H1 (cell line): ENCODE results near the gene PAWR. TPM values are rescaled to one million over a fixed set of nuclear protein-coding genes. Genes with fewer than 3 reads are reported as not detected.

Experiments used
- CTCF ChIA-PET: fragments of 300-600 bp; sonication (Branson Sonifier 250); formaldehyde crosslinking; loops from one replicate; lab custom pipeline; 2021; ENCODE audit not compliant: partially characterized antibody; lab: Charles Lee
- POLR2A ChIA-PET: fragments of 300-600 bp; sonication (Branson Sonifier 250); formaldehyde crosslinking; loops from one replicate; lab custom pipeline; 2021; ENCODE audit warnings: inconsistent platforms; ENCODE audit not compliant: partially characterized antibody; lab: Charles Lee
- DNase-seq, 2 experiments: peaks; one replicate each; pipeline versions ENCODE4 v3.0.0 to v3.0.0-alpha.2; 2010 to 2022; ENCODE audit warnings: low spot score in 2 of 2, low read depth in 1 of 2, mixed read lengths in 1 of 2
- FAIRE-seq: peaks from 2 replicates; lab custom pipeline; 2011; peaks lifted over from hg19 to GRCh38; lab: Jason Lieb, UNC
- H2AFZ ChIP-seq: 2 replicates; pipeline ENCODE4 v1.8.1; 2012; ENCODE audit warnings: low read length, inconsistent platforms
- H2AK5ac ChIP-seq: 2 replicates; pipeline ENCODE4 v1.6.1; 2013; ENCODE audit warnings: low read depth, low read length
- H2BK120ac ChIP-seq: replicated peaks from 2 replicates; pipeline ENCODE3; 2013; ENCODE audit warnings: low read depth, low read length, inconsistent platforms
- H2BK12ac ChIP-seq: 2 replicates; pipeline ENCODE4 v1.6.1; 2013; ENCODE audit warnings: low read depth, low read length
- H2BK15ac ChIP-seq: 2 replicates; pipeline ENCODE4 v1.6.1; 2013; ENCODE audit warnings: low read length
- H2BK20ac ChIP-seq: 2 replicates; pipeline ENCODE4 v1.6.1; 2013; ENCODE audit warnings: low read length
- H2BK5ac ChIP-seq: 2 replicates; pipeline ENCODE4 v1.6.1; 2013; ENCODE audit warnings: low read depth, low read length
- H3K14ac ChIP-seq: 2 replicates; pipeline ENCODE4 v1.6.1; 2013; ENCODE audit warnings: inconsistent platforms; ENCODE audit not compliant: insufficient read length
- H3K18ac ChIP-seq: 2 replicates; pipeline ENCODE4 v1.6.1; 2013; ENCODE audit warnings: low read length; ENCODE audit errors: extremely low read depth
- H3K23ac ChIP-seq: 2 replicates; pipeline ENCODE4 v1.6.1; 2013; ENCODE audit warnings: inconsistent platforms; ENCODE audit not compliant: insufficient read length
- H3K23me2 ChIP-seq: 2 replicates; pipeline ENCODE4 v1.6.1; 2013; ENCODE audit warnings: low read depth, low read length
- H3K27ac ChIP-seq: 2 replicates; pipeline ENCODE4 v1.6.1; 2011; ENCODE audit warnings: low read depth, low read length, inconsistent platforms
- H3K27me3 ChIP-seq, 4 experiments: replicated peaks in 1 of 4; 1 replicate in 1 of 4; 2 replicates in 3 of 4; pipeline versions ENCODE4 v1.6.1 to v1.8.1; 2011 to 2013; ENCODE audit warnings: low read length in 3 of 4, mild to moderate bottlenecking in 3 of 4, inconsistent platforms in 2 of 4, mixed read lengths in 2 of 4, moderate library complexity in 1 of 4; ENCODE audit not compliant: control insufficient read depth in 3 of 4, insufficient read depth in 3 of 4; ENCODE audit errors: extremely low read depth in 1 of 4
- H3K36me3 ChIP-seq, 4 experiments: 2 replicates each; pipeline versions ENCODE4 v1.6.1 to v1.8.1; 2011 to 2013; ENCODE audit warnings: mild to moderate bottlenecking in 4 of 4, low read length in 3 of 4, moderate library complexity in 2 of 4, control low read depth in 1 of 4, inconsistent platforms in 1 of 4; ENCODE audit not compliant: insufficient read depth in 4 of 4, control insufficient read depth in 2 of 4
- H3K4ac ChIP-seq: replicated peaks from 2 replicates; pipeline ENCODE3; 2013; ENCODE audit warnings: low read length, low read depth, mixed read lengths, inconsistent platforms; ENCODE audit not compliant: insufficient read length
- H3K4me1 ChIP-seq, 4 experiments: replicated peaks in 1 of 4; 1 replicate in 1 of 4; 2 replicates in 3 of 4; pipeline versions ENCODE4 v1.6.1 to v1.8.1; 2011 to 2013; ENCODE audit warnings: low read length in 3 of 4, inconsistent platforms in 2 of 4, mixed read lengths in 1 of 4; ENCODE audit not compliant: insufficient read depth in 4 of 4, control insufficient read depth in 3 of 4
- H3K4me2 ChIP-seq, 2 experiments: 2 replicates each; pipeline versions ENCODE4 v1.6.1 to v1.8.1; 2011 to 2013; ENCODE audit warnings: low read depth in 2 of 2, low read length in 2 of 2, control low read depth in 1 of 2, inconsistent platforms in 1 of 2, mild to moderate bottlenecking in 1 of 2; ENCODE audit not compliant: insufficient read depth in 1 of 2
- H3K4me3 ChIP-seq, 4 experiments: fragments of 200-600, 300-600 bp in 1 of 4; sonication (generic), shearing (Covaris generic), sonication (Bioruptor Twin) in 1 of 4; 2 replicates each; pipeline versions ENCODE4 v1.5.1 to v1.8.1; 2011 to 2016; ENCODE audit warnings: low read length in 4 of 4, low read depth in 3 of 4, control low read depth in 2 of 4, inconsistent platforms in 2 of 4, mild to moderate bottlenecking in 2 of 4, mixed read lengths in 1 of 4, moderate library complexity in 1 of 4; ENCODE audit not compliant: insufficient read depth in 2 of 4; ENCODE audit errors: extremely low read depth in 1 of 4
- H3K56ac ChIP-seq: replicated peaks from 2 replicates; pipeline ENCODE3; 2013; ENCODE audit warnings: low read depth, mild to moderate bottlenecking, mixed read lengths, low read length, inconsistent platforms; ENCODE audit not compliant: insufficient read length
- H3K79me1 ChIP-seq: 2 replicates; pipeline ENCODE4 v1.6.1; 2013; ENCODE audit warnings: low read depth, low read length, control low read depth
- H3K79me2 ChIP-seq, 2 experiments: 2 replicates each; pipeline versions ENCODE4 v1.6.1 to v1.8.1; 2012 to 2013; ENCODE audit warnings: low read length in 2 of 2, mild to moderate bottlenecking in 2 of 2, inconsistent platforms in 1 of 2; ENCODE audit not compliant: insufficient read depth in 2 of 2, control insufficient read depth in 1 of 2
- H3K9ac ChIP-seq, 4 experiments: replicated peaks in 1 of 4; 1 replicate in 1 of 4; 2 replicates in 3 of 4; pipeline versions ENCODE4 v1.6.1 to v1.8.1; 2011 to 2013; ENCODE audit warnings: low read depth in 3 of 4, low read length in 3 of 4, control low read depth in 2 of 4, mild to moderate bottlenecking in 2 of 4, moderate library complexity in 2 of 4, inconsistent platforms in 1 of 4; ENCODE audit errors: extremely low read depth in 1 of 4
- H3K9me3 ChIP-seq, 2 experiments: 2 replicates each; pipeline versions ENCODE4 v1.6.1 to v1.8.1; 2012 to 2013; ENCODE audit warnings: mild to moderate bottlenecking in 2 of 2, moderate library complexity in 2 of 2, control low read depth in 1 of 2, inconsistent platforms in 1 of 2, low read depth in 1 of 2, low read length in 1 of 2, mixed read lengths in 1 of 2; ENCODE audit not compliant: insufficient read depth in 2 of 2
- H4K20me1 ChIP-seq, 2 experiments: replicated peaks in 1 of 2; 2 replicates each; pipeline versions ENCODE3 to v1.8.1; 2011 to 2013; ENCODE audit warnings: inconsistent platforms in 2 of 2, low read length in 2 of 2, mild to moderate bottlenecking in 1 of 2; ENCODE audit not compliant: insufficient read depth in 2 of 2, control insufficient read depth in 1 of 2
- H4K5ac ChIP-seq: 2 replicates; pipeline ENCODE4 v1.6.1; 2013; ENCODE audit warnings: low read length, low read depth, mixed read lengths, inconsistent platforms; ENCODE audit not compliant: insufficient read length
- H4K8ac ChIP-seq: 2 replicates; pipeline ENCODE4 v1.8.0; 2013; ENCODE audit warnings: mild to moderate bottlenecking, moderate library complexity, low read length, inconsistent platforms; ENCODE audit not compliant: insufficient read depth; ENCODE audit errors: extremely low read depth
- H4K91ac ChIP-seq: replicated peaks from 2 replicates; pipeline ENCODE3; 2013; ENCODE audit warnings: low read length, mixed read lengths, inconsistent platforms; ENCODE audit not compliant: insufficient read length
- CHD2 ChIP-seq: IDR thresholded peaks from 2 replicates; pipeline ENCODE4 v1.6.1; 2012; ENCODE audit warnings: low read length, improper control_type of control experiment
- SRF ChIP-seq: IDR thresholded peaks from 2 replicates; pipeline ENCODE4 v1.6.1; 2011; ENCODE audit warnings: mild to moderate bottlenecking, low read depth, low read length, moderate library complexity
- WGBS, 2 experiments: shearing (Covaris generic) in 1 of 2; methylation state at CpG; one replicate each; pipeline versions ENCODE4 v1.1.6 to v1.1.7; 2013 to 2015; ENCODE audit warnings: low lambda C conversion rate in 2 of 2, mixed read lengths in 2 of 2, inconsistent platforms in 1 of 2, low coverage in 1 of 2, missing lambda C conversion rate in 1 of 2; ENCODE audit not compliant: insufficient replicate concordance in 2 of 2, insufficient coverage in 1 of 2, insufficient read length in 1 of 2; ENCODE audit errors: extremely low coverage in 1 of 2, missing lambda C conversion rate in 1 of 2; 5-methylcytosine and 5-hydroxymethylcytosine counted together
- polyA plus RNA-seq, 7 experiments: library from polyadenylated mRNA; depleted of rRNA in 3 of 7; stranded (reverse) in 5 of 7; unstranded in 2 of 7; fragments of >200 nt in 5 of 7; fragments of 200-250 nt in 2 of 7; gene quantifications; 1 replicate in 5 of 7; 2 replicates in 1 of 7; 4 replicates in 1 of 7; pipeline versions ENCODE4 v1.2.1 to v1.2.3, GENCODE V29; 2011 to 2013; ENCODE audit warnings: missing spikeins in 2 of 7, mixed read lengths in 2 of 7
- total RNA-seq: library from RNA; stranded (reverse); fragmentation: NEBNext Ultra II Directional; extraction: Animal tissue kit (Norgen Biotek cat#: 25700); gene quantifications from 2 replicates; pipeline ENCODE4 v1.2.1, GENCODE V29; 2021

The PAWR gene
- total and polyA plus RNA-seq, 2 of the 8 experiments (the other 6 are each of a cell fraction or from before 2014, with no cell fraction given) = 28.3 to 327 TPM

- no peak overlapping the region for H4K8ac ChIP-seq
- no peaks in the 10 kb centered on the region for H3K9me3 ChIP-seq
- H3K79me1 ChIP-seq = peaks cover 1% of the 10 kb centered on the region; the same call in 1 of the 2 replicates
- H3K4me1 ChIP-seq = peaks cover 0 to 2% (median 0%) of the 10 kb centered on the region in 4 experiments; a peak in 1 of 7 replicates
- DNase-seq (no peak), FAIRE-seq (no peak)
- no peak overlapping the region for H3K56ac ChIP-seq
- H3K27ac ChIP-seq = no peak overlapping the region
- H4K91ac ChIP-seq = no peak overlapping the region
- no peak overlapping the region for H2BK12ac ChIP-seq
- H2BK5ac ChIP-seq = no peak overlapping the region
- no peak overlapping the region for H2BK15ac ChIP-seq
- no peak overlapping the region for H2BK120ac ChIP-seq
- peaks cover 0 to 23% of the 10 kb centered on the region in 2 experiments; a peak in 2 of 4 replicates for H3K79me2 ChIP-seq
- H3K4me2 ChIP-seq = no peak overlapping the region
- H3K27me3 ChIP-seq = no peaks in the 10 kb centered on the region
- 93% methylated on average over 3 of the region's 3 CpGs; no CpG with 5 or more reads in 1 of the 2 experiments for WGBS, 2 experiments
- peaks cover 0 to 55% (median 8%) of the 10 kb centered on the region in 4 experiments; a peak in 5 of 8 replicates for H3K36me3 ChIP-seq
- H3K4ac ChIP-seq = no peak overlapping the region
- peak; percentile 70; the same call in 1 of the 2 replicates for TF ChIP-seq SRF
- TF ChIP-seq CHD2 = no peak
- no peak overlapping the region for H4K5ac ChIP-seq
- no peak overlapping the region for H3K4me3 ChIP-seq
- H4K20me1 ChIP-seq = peaks cover 0 to 3% of the 10 kb centered on the region in 2 experiments
- H3K23me2 ChIP-seq = no peaks in the 10 kb centered on the region
- no peak overlapping the region for H3K18ac ChIP-seq
- H3K9ac ChIP-seq = no peak overlapping the region
- POLR2A ChIA-PET = interaction anchor here (0.6 to 1.1 kb wide), 2 partner anchors 42 to 186 kb away, joined by 3 to 4 read pairs; no protein-coding TSS in a partner anchor
- H2AK5ac ChIP-seq = no peak overlapping the region
- H2AFZ ChIP-seq = no peak overlapping the region
- CTCF ChIA-PET = interaction anchor here (0.5 to 2.6 kb wide), 3 partner anchors 8 to 68 kb away, joined by 4 to 6 read pairs (median 4); no protein-coding TSS in a partner anchor
- H3K14ac ChIP-seq = no peak overlapping the region
- no peak overlapping the region for H2BK20ac ChIP-seq
- no peak overlapping the region for H3K23ac ChIP-seq
Measured at GRCh38 chr12:79592865-79593264, 97.9 kb downstream of the PAWR start.
